Upper lobe of left lung (tissue), 6 donors: ENCODE measurements around the gene FGF1. TPM values are rescaled to one million over a fixed set of nuclear protein-coding genes. Genes with fewer than 3 reads are reported as not detected.

Source experiments
- ATAC-seq, 2 donors: fragments of 200-7000 bp; cut with Tn5 transposase; one replicate each; pipeline ENCODE4 v1.9.1; 2022; ENCODE audit warnings: mild to moderate bottlenecking in 2 of 2, moderate library complexity in 2 of 2; ENCODE audit not compliant: low FRiP score in 2 of 2
- DNase-seq, 2 donors: peaks; one replicate each; pipeline ENCODE4 v3.0.0-alpha.2; 2019 to 2020
- H3K27ac ChIP-seq, 4 donors: fragments of 200-600 bp; sonication (generic); one replicate each; pipeline ENCODE4 v1.5.1; 2016 to 2019
- H3K27me3 ChIP-seq, 4 donors: fragments of 200-600 bp; sonication (generic); one replicate each; pipeline ENCODE4 v1.5.1; 2017 to 2019
- H3K36me3 ChIP-seq, 4 donors: fragments of 200-600 bp; sonication (generic); one replicate each; pipeline ENCODE4 v1.5.1; 2016 to 2019
- H3K4me1 ChIP-seq, 4 donors: fragments of 200-600 bp; sonication (generic); one replicate each; pipeline ENCODE4 v1.5.1; 2018 to 2019
- H3K4me3 ChIP-seq, 4 donors: fragments of 200-600 bp; sonication (generic); one replicate each; pipeline ENCODE4 v1.5.1; 2017 to 2019; ENCODE audit warnings: mild to moderate bottlenecking in 2 of 4, moderate library complexity in 1 of 4
- H3K9me3 ChIP-seq, 4 donors: fragments of 200-600 bp; sonication (generic); one replicate each; pipeline ENCODE4 v1.5.1; 2018 to 2019
- EP300 ChIP-seq, 4 donors: sonication (generic); formaldehyde crosslinking; IDR thresholded peaks; one replicate each; pipeline ENCODE4 v1.5.1; 2017; ENCODE audit warnings: antibody characterized with exemption in 4 of 4, control low read depth in 2 of 4
- POLR2A ChIP-seq, 4 donors: fragments of 450-650 bp; IDR thresholded peaks; one replicate each; pipeline ENCODE4 v1.5.1; 2016 to 2017; ENCODE audit warnings: antibody characterized with exemption in 4 of 4, mild to moderate bottlenecking in 2 of 4
- POLR2AphosphoS5 ChIP-seq, 2 donors: sonication (generic); formaldehyde crosslinking; IDR thresholded peaks; one replicate each; pipeline ENCODE4 v1.5.1; 2017; ENCODE audit warnings: antibody characterized with exemption in 2 of 2
- WGBS, 2 donors: methylation state at CpG; one replicate each; pipeline ENCODE4 v1.1.5; 2017 to 2018; 5-methylcytosine and 5-hydroxymethylcytosine counted together
- total RNA-seq, 6 donors: library from RNA; depleted of rRNA in 4 of 6; stranded (reverse); fragments of >200 nt in 4 of 6; gene quantifications; one replicate each; pipeline versions ENCODE4 v1.1.0 to v1.2.1, GENCODE V29; 2016 to 2021
- TF ChIP-seq, protein P1 (sequence below), 6 experiments: fragments of 450-650 bp in 4 of 6; fragments of 200-600 bp in 2 of 6; sonication (generic) in 2 of 6; IDR thresholded peaks; one replicate each; pipeline ENCODE4 v1.5.1; 2016 to 2019; ENCODE audit warnings: antibody characterized with exemption in 6 of 6
- donor health status: DM: no; HTN: no; CAD: no; lungs with moderate emphysema.
- donor health status: DM: no; HTN: yes; CAD: no; lungs with severe emphysema.

FGF1 gene
- total RNA-seq, 6 donors from 2014 or later = 0.63 to 1.3 (median 0.77) TPM; not detected in 2

DNA sequence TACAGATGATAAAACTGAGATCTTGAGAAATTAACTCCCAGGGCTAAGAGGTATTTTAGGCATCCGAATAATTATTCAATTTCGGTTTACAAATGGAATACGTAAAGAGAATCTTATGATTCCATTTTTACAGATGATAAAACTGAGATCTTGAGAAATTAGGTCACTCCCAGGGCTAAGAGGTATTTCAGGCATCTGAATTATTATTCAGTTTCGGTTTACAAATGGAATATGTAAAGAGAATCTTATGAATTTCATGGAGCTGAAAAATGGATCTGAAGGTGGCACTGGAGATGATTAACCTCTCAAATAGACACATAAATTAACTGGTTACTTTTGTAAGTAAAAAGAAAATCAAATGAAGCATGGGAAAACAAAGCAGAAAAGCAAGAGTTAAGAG is 44.2 kb downstream of the FGF1 start:
- Histone ChIP-seq H3K9me3 (no peaks in the 10 kb centered on the region), H3K27me3 (no peaks in the 10 kb centered on the region), H3K4me3 (no peak overlapping the region), H3K27ac (no peak overlapping the region), H3K4me1 (peaks cover 0 to 5% (median 0%) of the 10 kb centered on the region in 4 donors), H3K36me3 (no peaks in the 10 kb centered on the region)
- TF ChIP-seq, protein P1, sequence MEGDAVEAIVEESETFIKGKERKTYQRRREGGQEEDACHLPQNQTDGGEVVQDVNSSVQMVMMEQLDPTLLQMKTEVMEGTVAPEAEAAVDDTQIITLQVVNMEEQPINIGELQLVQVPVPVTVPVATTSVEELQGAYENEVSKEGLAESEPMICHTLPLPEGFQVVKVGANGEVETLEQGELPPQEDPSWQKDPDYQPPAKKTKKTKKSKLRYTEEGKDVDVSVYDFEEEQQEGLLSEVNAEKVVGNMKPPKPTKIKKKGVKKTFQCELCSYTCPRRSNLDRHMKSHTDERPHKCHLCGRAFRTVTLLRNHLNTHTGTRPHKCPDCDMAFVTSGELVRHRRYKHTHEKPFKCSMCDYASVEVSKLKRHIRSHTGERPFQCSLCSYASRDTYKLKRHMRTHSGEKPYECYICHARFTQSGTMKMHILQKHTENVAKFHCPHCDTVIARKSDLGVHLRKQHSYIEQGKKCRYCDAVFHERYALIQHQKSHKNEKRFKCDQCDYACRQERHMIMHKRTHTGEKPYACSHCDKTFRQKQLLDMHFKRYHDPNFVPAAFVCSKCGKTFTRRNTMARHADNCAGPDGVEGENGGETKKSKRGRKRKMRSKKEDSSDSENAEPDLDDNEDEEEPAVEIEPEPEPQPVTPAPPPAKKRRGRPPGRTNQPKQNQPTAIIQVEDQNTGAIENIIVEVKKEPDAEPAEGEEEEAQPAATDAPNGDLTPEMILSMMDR (IDR thresholded peaks at IDR 0.05) = no peak
- TF ChIP-seq EP300 (IDR thresholded peaks at IDR 0.05) = no peak
- TF ChIP-seq POLR2AphosphoS5 (IDR thresholded peaks at IDR 0.05) = no peak
- TF ChIP-seq POLR2A (IDR thresholded peaks at IDR 0.05) = no peak
- 83 to 86% methylated on average over 4 of the region's 4 CpGs for WGBS, 2 donors
- DNase-seq = no peak
- no peak for ATAC-seq

DNA sequence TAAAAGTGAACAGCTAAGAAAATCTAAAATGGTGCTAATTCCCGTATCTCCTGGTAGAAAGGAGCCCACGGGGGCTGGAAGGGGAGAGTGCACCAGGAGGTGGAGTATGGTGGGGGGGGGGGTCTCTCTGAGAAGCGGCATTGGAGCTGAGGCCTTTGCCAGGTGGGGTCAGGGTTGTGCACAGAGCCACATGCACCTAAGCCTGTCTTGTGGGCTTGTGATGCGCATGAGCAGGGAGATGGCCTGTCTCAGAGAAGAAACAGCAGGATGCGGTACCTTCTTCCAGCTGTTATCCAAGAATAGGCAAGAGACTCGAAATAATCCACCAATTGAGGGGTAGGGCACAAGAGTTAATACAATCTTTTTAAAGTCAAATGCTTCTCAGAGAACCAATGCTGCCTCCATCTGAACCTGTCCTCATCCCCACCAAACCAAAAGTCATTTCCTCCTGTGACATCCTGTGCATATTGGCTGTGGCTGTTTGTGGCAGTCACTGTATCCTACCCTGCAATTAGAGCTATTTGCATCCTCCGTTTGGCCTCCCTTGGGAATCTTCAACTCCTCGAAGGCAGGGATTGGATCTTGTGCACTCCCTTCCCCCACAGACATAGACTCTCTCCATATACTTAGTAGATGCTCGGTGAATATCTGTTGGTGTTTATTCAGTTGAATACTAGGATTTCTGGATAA is 45.4 kb downstream of the FGF1 start:
- no peak for ATAC-seq
- Histone ChIP-seq H3K27me3 (no peaks in the 10 kb centered on the region), H3K4me3 (no peak overlapping the region), H3K36me3 (no peaks in the 10 kb centered on the region), H3K9me3 (no peaks in the 10 kb centered on the region), H3K27ac (no peak overlapping the region), H3K4me1 (peaks cover 0 to 5% (median 0%) of the 10 kb centered on the region in 4 donors)
- no peak for DNase-seq
- WGBS, 2 donors = 74 to 76% methylated on average over 9 of the region's 9 CpGs
- TF ChIP-seq POLR2A (IDR thresholded peaks at IDR 0.05) (no peak), EP300 (IDR thresholded peaks at IDR 0.05) (no peak), POLR2AphosphoS5 (IDR thresholded peaks at IDR 0.05) (no peak)
- TF ChIP-seq, protein P1 (IDR thresholded peaks at IDR 0.05) = no peak

DNA sequence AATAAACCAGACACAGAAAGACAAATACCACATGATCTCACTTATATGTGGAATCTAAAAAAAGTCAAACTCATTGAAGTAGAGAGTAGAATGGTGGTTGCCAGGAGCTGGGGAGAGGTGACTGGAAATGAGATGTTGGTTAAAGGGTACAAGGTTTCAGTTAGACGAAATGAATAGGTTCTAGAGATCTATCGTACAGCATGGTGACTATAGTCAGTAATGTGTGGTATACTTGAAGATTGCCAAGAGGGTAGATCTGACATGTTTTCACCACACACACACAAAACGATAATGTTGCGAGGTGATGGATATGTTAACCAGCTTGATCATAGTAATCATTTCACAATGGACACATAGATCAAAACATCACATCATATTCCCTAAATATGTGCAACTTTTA is 46.4 kb downstream of the FGF1 start:
- Histone ChIP-seq H3K27ac (no peak overlapping the region), H3K9me3 (no peaks in the 10 kb centered on the region), H3K36me3 (no peaks in the 10 kb centered on the region), H3K27me3 (no peaks in the 10 kb centered on the region), H3K4me1 (no peaks in the 10 kb centered on the region), H3K4me3 (no peak overlapping the region)
- no peak for DNase-seq
- ATAC-seq = no peak
- 79 to 85% methylated on average over 4 of the region's 4 CpGs for WGBS, 2 donors
- no peak for TF ChIP-seq POLR2AphosphoS5 (IDR thresholded peaks at IDR 0.05)
- TF ChIP-seq, protein P1 (IDR thresholded peaks at IDR 0.05) = no peak
- TF ChIP-seq EP300 (IDR thresholded peaks at IDR 0.05) = no peak
- TF ChIP-seq POLR2A (IDR thresholded peaks at IDR 0.05) = no peak

DNA sequence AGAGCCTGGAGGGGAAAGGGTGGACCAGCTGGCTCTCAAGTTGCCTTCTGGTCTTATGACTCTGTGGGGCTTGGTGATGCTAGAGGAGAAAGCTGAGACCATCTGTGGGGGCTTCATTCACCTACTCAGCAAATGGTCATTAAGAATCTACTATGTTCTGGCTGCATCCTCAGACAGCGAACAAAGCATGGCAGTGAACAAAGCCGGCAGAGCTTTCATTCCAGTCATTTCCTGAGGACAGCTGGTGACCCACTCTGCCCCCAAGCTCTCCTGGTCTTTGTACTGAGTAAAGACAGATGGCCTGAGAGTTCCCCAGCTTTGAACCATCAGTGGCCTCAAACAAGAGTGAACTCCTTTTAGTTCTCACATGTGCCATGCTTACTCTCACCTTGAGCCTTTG is 48.0 kb downstream of the FGF1 start:
- no peak for DNase-seq
- no peak for ATAC-seq
- H3K27ac ChIP-seq = no peak overlapping the region
- H3K27me3 ChIP-seq = no peaks in the 10 kb centered on the region
- WGBS, 2 donors = 76 to 100% methylated on average over 2 of the region's 2 CpGs
- TF ChIP-seq EP300 (IDR thresholded peaks at IDR 0.05) = no peak
- TF ChIP-seq, protein P1 (IDR thresholded peaks at IDR 0.05) = no peak
- TF ChIP-seq POLR2AphosphoS5 (IDR thresholded peaks at IDR 0.05) = no peak
- TF ChIP-seq POLR2A (IDR thresholded peaks at IDR 0.05) = no peak
- no peaks in the 10 kb centered on the region for H3K9me3 ChIP-seq
- no peaks in the 10 kb centered on the region for H3K36me3 ChIP-seq
- no peak overlapping the region for H3K4me3 ChIP-seq
- H3K4me1 ChIP-seq = no peaks in the 10 kb centered on the region
